Activated CD4-positive, alpha-beta T cell treated with anti-CD3 and anti-CD28 coated beads, Interleukin-2, Interleukin-6, amounts not matched to agents 100 ng/mL and 50 ng/mL, durations not matched to agents 16 hours and 8 hours (primary cell): ENCODE results near the gene OPCML.

Source experiments
- DNase-seq: peaks from one replicate; pipeline ENCODE4 v3.0.0-alpha.2; 2020

The OPCML gene

DNA sequence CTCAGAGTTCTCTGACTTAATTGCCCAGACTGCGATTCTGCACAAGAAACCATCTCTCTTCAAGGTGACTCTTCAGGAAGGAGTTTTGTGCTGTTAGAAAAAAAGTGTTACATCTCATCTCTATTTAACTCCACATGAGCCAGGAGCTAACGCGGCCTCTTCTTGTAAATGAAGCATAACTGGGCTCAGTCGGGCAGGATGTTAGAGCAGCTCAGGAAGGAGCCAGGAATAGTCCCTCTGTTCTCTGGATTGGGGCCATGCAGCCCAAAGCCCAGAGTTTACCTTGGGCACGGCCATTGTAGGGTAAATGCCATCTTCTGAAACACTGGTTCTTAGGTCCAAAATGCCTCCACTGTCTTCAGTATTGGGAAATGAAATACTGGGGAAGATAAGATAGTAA lies 760.6 kb downstream of the OPCML start:
- DNase-seq: no peak

DNA sequence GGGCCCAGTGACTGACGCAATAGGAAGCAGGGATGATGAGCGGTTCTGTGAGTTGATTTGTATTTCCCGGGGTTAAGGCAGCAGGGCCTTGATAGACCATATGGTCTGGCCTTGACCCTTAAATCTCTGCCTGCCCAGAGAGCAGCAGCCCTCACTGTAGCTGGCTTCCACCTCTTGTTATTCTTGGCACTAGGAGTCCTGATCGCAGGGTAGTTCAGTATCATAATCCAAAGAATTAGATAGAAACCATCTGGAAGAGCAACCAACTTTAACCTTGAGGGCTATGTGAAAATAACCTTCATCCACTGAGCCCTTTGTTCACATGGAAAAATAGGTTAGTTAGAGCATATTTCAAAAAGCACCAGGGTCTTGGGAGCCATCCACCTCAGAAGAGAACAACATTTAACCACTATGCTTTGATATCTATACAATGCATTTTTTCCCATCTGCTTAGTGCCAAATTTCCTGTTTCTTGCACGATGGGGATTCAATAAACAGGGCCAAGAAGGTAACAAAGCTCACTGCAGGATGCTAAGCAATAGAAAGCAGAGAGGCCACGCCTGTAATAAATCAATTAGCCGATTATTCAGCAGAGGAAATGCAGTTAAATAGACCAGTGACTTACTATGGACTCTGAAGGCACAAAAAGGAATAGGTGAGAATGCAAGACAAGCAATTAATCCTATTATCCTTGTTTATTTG lies 761.3 kb downstream of the OPCML start:
- DNase-seq: no peak

DNA sequence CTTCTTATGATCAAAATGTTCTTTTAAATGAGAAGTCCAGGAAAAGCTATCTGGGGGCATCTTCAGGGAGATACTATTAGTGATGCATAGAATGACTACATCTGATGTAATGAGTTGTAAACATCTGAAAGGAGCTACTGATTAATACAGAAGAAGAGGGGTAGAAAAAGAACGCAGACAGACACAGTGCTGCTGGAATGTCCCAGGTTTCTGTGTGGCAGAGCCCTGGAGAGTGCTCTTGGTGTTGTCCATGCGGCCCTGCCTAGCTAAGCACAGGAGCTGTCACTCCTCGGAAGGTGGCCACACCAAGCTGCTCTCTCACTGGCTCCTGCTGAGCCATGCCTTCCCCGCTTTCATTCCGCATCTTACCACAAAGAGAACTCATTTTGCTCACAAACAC lies 768.8 kb downstream of the OPCML start:
- DNase-seq: no peak

DNA sequence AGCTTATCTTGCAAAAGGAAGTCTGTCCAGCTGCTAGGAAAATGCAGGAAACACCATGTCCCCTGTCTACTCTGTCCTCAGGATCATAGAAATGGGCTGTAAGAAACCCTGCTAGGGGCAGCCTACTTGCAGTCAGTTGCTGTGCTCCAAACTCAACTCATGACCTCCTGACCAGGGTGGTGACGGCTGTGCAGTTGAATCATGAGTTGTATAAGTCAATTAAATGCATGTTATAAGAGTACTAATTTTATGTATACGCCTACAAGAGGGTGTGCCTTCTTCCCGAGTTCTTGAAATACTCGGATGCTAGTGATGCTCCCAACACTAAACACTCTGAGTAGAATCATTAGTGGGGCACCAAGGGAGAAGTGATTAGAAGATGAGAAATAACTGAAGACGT lies 776.4 kb downstream of the OPCML start:
- DNase-seq: no peak

DNA sequence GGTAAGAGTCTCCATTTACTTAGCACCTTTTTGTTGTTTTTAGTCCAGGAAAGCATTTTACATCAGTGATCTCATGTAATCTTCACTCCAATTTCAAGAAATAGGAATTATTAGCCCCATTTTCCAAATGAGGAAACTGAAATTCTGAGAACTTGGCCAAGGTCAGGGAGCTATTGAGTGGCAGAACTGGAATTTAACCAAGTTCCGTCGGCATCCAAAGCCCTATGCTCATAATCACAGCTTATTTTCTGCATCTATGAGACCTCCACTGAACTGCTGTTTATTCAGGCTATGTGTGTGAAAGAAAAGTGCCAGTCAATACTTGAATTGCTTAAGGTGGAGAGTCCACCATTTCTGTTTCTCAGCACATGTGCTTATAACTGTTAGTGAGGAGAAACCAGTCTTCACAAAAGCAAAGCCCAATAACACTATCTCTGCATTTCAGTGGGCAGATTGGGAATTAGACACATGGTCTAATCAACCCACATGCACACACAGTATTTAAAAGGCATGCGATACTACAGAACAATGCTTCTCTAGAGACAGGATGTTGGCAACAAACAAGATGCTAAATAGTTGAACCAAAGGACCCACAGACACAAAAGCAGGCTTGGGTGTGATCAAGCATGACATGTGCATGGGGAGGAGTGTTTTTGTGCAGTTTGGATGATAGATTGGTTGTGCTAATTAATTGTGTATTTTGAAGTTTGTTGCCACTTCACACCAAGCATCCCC lies 780.6 kb downstream of the OPCML start:
- DNase-seq: no peak

DNA sequence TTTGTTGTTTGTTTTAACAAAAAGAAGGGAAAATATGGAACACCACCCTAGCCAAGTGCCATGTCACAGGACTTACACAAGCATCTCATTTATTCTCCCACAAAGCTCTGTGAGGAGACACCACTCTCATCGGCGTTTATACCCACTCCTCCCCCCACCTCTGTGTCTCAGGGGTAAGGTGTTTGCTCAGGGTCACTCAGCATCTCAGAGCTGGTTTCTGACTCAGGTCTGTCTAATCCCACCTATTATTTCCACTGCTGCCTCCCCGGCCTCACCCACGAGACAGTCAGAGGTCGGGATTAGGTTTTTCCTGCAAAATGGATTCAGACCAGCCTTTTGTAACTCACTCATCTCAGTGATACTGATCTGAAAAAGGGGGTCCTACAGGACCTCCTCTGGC lies 786.0 kb downstream of the OPCML start:
- DNase-seq: no peak

DNA sequence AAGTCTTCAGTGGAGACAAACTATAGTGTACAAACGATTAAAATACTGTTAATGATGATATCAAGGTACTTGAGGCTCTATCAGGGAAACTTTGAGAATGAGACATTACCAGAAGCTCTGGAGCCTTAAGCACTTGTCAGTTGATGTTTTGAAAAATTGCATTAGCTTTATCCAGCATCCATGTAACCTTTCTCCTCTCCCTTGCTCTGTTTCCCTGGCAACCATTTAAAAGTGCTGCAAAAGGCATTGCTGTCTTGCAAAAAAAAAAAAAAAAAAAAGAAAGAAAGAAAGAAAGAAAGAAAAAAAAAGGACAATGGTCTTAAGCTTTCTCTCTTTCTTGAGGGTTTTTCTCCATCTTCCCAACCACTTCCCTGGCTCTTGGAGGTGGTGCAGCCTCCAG lies 787.0 kb downstream of the OPCML start:
- DNase-seq: no peak

DNA sequence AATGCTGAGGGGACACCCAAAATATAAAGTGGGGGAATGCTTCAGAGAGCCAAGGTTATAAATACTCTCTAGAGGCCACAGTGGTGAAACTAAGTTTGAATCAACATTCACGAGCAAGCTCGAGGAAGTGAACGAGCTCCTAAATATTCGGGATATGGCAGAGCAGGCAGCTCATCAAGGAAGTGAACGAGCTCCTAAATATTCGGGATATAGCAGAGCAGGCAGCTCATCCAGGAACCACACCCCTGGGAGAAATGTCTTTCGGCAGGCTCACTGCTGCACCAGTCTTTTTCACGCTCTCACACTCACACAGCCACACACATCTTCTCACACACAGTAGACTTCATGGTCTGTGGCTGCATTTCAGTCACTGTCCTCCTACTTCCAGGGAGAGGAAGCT lies 787.5 kb downstream of the OPCML start:
- no peak for DNase-seq

DNA sequence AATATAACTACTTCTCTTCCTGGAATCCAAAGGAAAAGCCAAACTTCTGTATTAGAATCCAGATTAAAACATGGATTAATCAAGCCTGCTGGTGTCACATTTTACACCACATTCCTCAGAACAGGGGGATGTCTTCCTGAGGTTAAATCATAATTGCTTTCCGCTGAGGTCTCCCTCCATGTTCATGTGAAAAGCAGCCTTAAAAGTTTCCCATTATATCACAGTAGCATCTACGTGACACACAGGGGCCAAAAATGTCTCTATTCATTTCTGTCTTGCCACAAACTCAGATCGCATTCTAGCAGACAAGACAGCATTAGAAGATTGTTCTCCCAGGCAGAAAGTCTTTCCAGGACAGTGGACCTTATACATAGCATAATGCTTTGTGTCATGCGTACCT lies 788.7 kb downstream of the OPCML start:
- DNase-seq: no peak

DNA sequence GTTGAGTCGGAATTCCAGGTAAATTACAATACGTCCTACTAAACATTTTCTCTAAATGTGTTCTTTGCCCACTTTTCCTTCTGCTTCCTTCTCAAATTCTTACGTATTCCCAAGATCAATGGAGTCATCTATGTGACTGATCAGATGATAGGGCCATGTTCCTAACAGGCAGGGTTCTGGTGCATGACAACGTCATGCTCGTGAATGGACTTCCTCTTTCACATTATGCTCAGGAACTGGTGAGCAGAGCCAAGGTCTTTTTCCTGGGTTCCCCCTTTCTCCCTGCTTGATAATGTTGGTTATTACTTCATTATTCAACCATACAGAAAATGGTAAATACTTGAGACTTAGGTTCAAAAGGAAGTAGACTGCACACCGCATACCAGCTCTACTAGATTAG lies 789.4 kb downstream of the OPCML start:
- DNase-seq: no peak

DNA sequence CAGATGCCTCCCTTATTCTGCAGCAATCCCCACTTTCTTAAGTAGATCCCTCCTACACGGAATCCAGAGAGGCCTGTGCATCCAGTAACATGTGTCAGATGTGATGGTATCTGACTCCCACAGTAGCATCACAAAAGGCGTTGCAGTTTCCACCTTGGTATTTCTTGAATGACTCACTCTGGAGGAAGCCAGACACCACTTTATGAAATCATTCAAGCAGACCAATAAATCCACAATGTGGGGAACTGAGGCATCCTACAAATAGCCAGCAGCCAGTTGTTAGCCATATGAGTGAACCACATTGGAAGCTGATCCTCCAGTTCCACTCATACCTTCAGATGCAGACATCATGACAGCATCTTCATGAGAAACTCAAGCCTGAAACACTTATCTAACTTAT lies 798.1 kb downstream of the OPCML start:
- no peak for DNase-seq

DNA sequence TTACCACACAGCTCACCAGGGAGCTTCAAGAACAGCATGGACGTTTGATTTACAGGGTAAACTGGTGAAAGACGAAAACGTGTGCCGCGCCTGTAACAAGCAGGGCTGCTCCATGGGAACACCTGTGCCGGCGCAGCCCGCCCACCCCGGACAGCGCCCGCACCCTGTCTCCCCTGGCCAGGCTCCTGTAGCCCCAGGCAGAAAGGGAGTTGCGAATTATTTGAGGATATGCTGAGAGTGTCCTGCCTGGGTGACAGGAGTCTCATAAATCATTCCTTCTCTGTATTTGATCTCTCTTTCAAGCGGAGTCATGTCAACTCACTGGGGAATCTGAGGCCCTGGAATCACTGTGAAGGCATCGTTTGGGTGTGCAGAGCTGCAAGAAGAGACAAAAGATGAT lies 804.3 kb downstream of the OPCML start:
- DNase-seq: no peak

DNA sequence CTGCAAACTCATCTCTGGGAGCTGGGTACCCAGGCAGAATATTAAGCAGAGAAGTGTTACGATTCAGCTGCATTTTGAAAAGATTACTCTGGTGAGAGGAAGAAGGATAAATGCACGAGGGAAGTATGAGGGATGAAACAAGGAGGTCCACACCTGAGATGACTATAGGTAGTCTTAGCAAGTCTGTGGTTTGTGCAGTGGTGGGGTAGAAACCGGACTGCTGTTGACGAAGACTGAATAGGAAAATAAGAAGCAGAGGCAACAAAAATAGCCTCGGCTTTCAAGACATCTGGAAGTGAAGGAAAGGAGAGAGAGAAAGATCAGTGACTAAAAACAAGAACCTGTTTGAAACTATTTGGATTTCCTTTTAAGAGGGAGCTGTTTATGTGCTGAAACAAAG lies 810.8 kb downstream of the OPCML start:
- DNase-seq: no peak

DNA sequence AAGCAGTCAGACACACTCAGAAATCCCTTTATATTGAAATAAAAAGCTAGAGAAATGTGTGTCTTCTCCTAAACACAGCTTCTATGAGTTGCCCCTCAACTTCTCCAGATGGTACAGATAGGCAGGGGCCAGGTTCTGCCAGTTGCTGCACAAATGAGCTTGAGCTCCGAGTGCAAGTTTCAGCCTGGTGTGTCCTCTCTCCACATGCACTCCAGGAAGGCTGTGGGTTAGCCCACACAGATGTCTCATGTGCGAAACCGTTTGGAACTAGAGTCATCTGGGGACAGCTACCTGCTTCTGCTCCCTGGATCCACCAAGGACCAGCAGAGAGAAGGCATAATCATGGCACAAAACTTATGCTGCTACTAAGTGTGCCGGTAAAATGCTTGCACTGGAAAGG lies 812.6 kb downstream of the OPCML start:
- DNase-seq: no peak

DNA sequence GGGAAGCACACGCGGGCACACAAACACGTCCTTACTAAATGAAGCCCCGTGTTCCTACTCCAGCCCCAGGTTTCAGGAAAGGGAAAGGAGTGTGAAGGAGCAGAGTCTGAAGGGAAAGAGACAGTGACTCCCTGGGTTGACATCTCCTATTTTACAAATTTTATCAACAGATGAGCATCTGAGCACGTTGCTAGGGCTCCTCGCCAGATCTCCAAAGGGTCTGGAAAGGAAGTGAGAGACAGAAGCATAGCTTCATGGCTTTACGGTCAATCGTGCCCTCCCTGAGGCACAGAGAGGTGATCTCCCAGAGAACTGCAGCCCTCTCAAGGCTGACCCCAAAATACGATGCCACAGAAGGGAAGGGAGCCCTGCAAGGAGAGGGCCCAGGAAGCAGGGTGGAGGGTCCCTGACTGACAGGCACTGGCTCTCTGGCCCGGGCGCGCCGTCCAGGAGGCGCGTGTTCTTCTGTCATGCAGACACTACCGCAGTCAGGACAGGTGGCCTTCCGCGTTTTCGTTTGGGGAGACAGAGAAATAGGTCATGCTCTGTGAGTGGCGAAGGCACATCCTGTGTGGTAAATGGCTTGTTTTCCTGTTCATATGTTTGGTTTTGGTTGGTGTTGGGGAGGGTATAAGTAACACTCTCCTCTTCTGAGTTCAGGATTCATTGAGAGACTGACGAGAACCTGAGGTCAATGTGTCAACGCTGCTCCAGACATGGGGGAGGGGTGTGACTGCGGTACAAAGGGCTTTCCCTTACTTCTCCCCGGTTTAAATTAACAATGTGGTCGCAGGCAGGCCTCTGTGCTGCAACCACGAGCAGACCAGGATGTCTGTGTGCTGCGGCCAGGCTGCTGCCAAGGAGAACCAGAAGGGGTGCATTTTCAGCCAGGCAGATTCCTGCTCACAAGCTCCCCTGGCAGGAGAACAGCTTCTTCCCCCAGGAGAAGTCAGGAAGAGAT lies 813.3 kb downstream of the OPCML start:
- peak; percentile 59 for DNase-seq

DNA sequence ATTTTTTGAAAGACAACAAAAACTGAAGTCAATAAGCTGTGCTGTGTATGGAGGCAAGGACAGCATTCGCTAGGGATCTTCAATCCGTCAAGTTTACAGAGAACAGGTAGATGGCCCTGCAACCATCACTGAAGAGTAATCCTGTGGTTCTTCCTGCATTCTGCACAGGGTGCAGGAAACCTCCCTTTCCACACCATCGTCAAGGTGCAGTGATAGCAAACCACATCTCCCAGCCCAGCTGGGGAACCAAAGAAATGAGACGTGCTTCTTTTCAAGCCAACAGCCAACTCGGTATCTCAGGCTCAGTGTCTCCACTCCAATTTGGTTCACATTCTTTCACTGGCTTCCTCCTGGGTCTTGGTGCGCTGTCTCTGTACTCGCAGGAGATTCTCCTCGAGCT lies 814.5 kb downstream of the OPCML start:
- DNase-seq: no peak

DNA sequence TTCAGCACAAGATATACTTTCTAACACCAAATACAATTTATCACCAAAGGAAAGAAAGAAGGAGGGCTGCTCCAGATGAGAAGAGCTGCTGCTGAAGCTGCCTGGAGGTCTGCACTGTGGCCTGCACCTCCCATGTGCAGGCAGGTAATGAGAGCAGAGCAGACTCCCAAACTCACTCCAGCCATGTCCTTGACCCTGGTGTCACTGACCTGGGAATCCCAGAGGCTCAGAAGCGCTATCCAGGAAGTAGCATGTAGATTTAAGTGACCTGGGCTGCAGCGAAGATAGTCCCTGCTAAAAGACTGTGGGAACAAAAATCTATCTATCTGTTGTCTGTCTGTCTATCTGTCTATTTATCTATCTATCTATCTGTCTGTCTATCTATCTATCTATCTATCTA lies 816.3 kb downstream of the OPCML start:
- DNase-seq: no peak

DNA sequence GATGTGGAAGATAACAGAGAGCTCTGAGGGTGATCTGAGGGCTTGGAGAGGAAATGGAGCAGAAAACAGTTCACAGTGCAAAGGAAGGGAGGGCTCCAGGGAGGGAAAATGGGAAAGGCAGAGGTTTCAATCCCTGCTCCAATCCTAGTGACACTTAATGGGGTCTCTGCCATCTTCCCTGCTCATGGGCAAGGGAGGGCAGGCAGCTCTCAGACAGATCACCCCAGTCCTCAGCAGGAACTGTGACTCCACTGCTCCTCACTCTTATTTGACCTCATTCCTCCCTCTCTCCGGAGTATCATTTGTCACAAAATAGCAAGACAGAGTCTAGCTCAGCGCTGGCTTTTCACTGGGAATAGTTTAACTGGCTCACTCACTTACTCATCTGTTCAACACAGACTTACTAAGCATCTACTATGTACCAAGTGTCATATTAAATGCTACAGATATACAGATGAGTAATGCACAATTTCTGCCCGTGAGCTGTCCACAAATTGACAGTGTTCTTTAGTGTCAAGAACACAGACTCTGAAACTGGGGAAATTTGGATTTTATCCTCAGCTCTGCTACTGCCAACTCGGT lies 817.4 kb downstream of the OPCML start:
- no peak for DNase-seq

DNA sequence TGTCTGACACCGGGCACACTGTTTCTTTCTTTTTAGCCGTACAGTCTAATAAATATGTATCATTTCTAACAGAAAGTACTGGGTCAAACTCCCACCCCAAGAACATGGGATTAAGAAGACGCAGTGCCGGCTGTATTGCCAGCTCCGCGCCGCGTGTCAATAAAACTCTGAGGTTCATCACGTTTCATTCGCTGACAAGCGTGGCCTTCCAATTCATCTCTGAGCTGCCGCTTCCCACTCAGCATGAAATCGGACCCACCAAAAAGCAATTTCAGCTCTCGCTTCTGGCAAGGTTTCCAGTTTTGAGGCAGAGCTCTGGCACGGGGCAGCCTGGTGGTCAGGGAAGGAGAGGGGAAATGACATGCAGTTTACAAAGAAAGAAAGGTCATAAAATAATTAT lies 819.8 kb downstream of the OPCML start:
- DNase-seq: no peak

DNA sequence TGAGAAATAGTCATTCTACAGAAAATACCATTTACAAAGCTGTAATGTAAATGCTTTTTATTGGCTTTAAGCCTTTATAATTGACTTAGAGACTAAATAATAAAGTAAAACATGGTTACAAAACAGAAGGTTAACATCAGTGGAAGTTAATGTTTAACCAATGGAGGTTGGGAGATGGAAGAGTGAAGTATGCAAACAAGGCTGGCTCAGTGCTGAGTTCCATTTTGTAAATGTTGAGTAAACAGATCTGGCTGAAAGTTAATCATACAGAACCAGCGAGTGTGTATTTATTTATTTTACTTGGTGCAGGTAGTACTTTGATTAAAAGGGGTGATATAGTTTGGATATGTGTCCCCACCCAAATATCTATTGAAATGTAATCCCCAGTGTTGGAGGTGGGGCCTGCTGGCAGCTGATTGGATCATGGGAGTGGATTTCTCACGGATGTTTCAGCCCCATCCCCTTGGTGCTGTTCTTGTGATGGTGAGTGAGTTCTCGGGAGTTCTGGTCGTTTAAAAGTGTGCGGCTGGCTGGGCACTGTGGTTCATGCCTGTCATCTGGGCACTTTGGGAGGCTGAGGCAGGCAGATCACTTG lies 827.4 kb downstream of the OPCML start:
- DNase-seq: no peak

DNA sequence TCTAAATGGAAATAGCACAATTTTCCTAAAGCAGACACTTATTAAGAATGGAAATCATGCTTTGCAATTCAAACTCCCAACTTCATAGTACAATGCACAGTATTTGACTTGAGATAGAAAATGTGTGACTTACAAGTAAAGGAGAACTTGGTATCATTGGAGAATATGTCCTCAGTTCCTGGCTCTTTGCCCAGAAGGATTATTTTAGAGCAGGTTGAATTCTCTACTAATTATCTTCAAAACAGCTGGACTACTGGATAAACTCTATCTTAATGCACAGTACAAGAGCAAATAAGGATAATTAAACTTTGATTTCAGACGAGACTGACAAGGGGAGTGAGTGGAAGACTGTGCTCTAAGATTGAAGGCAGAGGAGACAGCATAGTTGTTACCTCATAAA lies 839.4 kb downstream of the OPCML start:
- no peak for DNase-seq

DNA sequence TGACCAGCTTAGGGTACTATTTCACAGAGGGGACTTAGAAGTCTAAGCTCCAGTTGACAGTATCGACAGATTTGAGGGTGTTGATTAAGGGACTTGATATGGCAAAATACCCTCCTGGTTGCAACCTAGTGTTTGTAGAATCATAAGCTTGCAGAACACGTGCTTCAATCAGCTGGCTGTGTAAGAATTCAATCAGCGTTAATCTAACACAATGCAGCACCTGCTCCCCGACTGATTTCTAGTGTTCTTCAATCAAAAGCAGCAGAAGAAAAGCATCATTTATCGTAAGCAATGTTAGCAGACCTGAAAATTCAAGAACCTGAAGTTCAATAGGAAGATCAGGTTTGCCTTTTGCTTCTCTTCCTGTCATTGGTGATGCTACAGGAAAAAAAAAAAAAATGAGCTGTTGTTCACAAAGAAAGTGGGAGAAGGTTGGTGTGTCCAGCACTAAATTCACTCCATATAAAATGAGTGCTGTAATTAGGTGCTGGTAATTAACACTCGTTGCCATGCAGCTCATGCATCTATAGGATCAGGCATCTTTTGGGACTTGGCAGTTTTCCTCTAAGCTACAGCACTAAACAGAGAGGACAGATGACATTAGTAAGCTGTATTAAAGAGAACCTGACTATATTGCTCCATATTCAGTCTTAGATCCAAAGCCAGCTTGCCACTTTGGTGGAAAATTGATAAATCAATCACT lies 840.3 kb downstream of the OPCML start:
- DNase-seq: no peak
